HCT116 (cell line): Measurements from ENCODE around the gene ARHGEF16. TPM values are rescaled to one million over a fixed set of nuclear protein-coding genes. Genes with fewer than 3 reads are reported as not detected.

Experiments used
- ATAC-seq: fragments of 200-7000 bp; cut with Tn5 transposase; 2 replicates; pipeline ENCODE4 v1.9.1; 2020; ENCODE audit warnings: mild to moderate bottlenecking, moderate library complexity
- BruUV-seq: library from RNA; stranded (reverse); fragments of 400-500 nt; replicated peaks from 2 replicates; lab custom pipeline; 2021; lab: Mats Ljungman, UMichigan
- CTCF ChIA-PET: fragments of 300-600 bp; sonication (Branson Sonifier 250); formaldehyde crosslinking; loops from one replicate; lab custom pipeline; 2021; ENCODE audit warnings: antibody characterized with exemption; lab: Charles Lee
- POLR2A ChIA-PET: fragments of 300-600, 350-600 bp; sonication (Branson Sonifier 250); formaldehyde crosslinking; loops from one replicate; lab custom pipeline; 2021; ENCODE audit warnings: antibody characterized with exemption; lab: Charles Lee
- RAD21 ChIA-PET, 2 experiments: fragments of 300-600 bp; sonication (Branson Sonifier 250); formaldehyde crosslinking; loops; one replicate each; lab custom pipeline; 2023; ENCODE audit warnings: low total read pairs in 2 of 2; ENCODE audit not compliant: uncharacterized antibody in 2 of 2, unreplicated experiment in 2 of 2, low non-redundant PET in 1 of 2; lab: Charles Lee
- DNase-seq: peaks from one replicate; pipeline ENCODE4 v3.0.0-alpha.2; 2010; ENCODE audit warnings: low read depth, low spot score
- H2AFZ ChIP-seq: fragments of 200-600 bp; shearing (Covaris generic), sonication (generic); 2 replicates; pipeline ENCODE4 v1.6.1; 2017; ENCODE audit warnings: low read depth, mixed run types, mixed read lengths, antibody characterized with exemption, low read length; ENCODE audit not compliant: poor library complexity, severe bottlenecking
- H3K27ac ChIP-seq: 2 replicates; pipeline ENCODE4 v1.5.1; 2012; ENCODE audit warnings: low read depth, low read length
- H3K27me3 ChIP-seq: fragments of 200-600 bp; sonication (generic); 2 replicates; pipeline ENCODE4 v1.6.1; 2016; ENCODE audit warnings: mixed run types, low read length, mixed read lengths; ENCODE audit not compliant: insufficient read depth
- H3K36me3 ChIP-seq, 2 experiments: fragments of 200-500 bp in 1 of 2; fragments of 200-600 bp in 1 of 2; sonication (Bioruptor generic) in 1 of 2; sonication (generic) in 1 of 2; 2 replicates each; pipeline versions ENCODE4 v1.5.1 to v1.6.1; 2014 to 2016; ENCODE audit warnings: low read length in 2 of 2, inconsistent platforms in 1 of 2, mixed read lengths in 1 of 2, mixed run types in 1 of 2; ENCODE audit not compliant: insufficient read depth in 2 of 2, control insufficient read depth in 1 of 2
- H3K4me1 ChIP-seq, 2 experiments: fragments of 200-600 bp in 1 of 2; sonication (generic) in 1 of 2; 2 replicates each; pipeline versions ENCODE4 v1.5.1 to v1.6.1; 2012 to 2017; ENCODE audit warnings: low read length in 2 of 2, inconsistent platforms in 1 of 2, mild to moderate bottlenecking in 1 of 2, mixed read lengths in 1 of 2, mixed run types in 1 of 2, moderate library complexity in 1 of 2; ENCODE audit not compliant: insufficient read depth in 2 of 2, control insufficient read depth in 1 of 2
- H3K4me2 ChIP-seq: fragments of 200-600 bp; sonication (generic); 2 replicates; pipeline ENCODE4 v1.6.1; 2017; ENCODE audit warnings: mixed run types, low read length, mixed read lengths
- H3K4me3 ChIP-seq, 2 experiments: fragments of 200-600 bp in 1 of 2; sonication (generic) in 1 of 2; replicated peaks in 1 of 2; 2 replicates each; pipeline ENCODE4 v1.5.1; 2011 to 2016; ENCODE audit warnings: low read length in 2 of 2, control low read depth in 1 of 2, low read depth in 1 of 2, mild to moderate bottlenecking in 1 of 2, mixed read lengths in 1 of 2, mixed run types in 1 of 2
- H3K79me2 ChIP-seq: fragments of 200-600 bp; sonication (generic); 2 replicates; pipeline ENCODE4 v1.6.1; 2017; ENCODE audit warnings: mild to moderate bottlenecking, mixed run types, low read length, moderate library complexity, mixed read lengths; ENCODE audit not compliant: insufficient read depth
- H3K9ac ChIP-seq: fragments of 200-600 bp; sonication (generic); 2 replicates; pipeline ENCODE4 v1.6.1; 2016; ENCODE audit warnings: low read length, mixed read lengths
- H3K9me2 ChIP-seq: fragments of 200-600 bp; sonication (generic), shearing (Covaris generic); 2 replicates; pipeline ENCODE4 v1.6.1; 2017; ENCODE audit warnings: mixed run types, mild to moderate bottlenecking, moderate library complexity; ENCODE audit not compliant: insufficient read depth
- H3K9me3 ChIP-seq, 2 experiments: fragments of 200-500 bp in 1 of 2; fragments of 200-600 bp in 1 of 2; sonication (Bioruptor generic) in 1 of 2; sonication (generic) in 1 of 2; 2 replicates each; pipeline ENCODE4 v1.6.1; 2014 to 2017; ENCODE audit warnings: low read length in 2 of 2, mixed read lengths in 2 of 2, inconsistent platforms in 1 of 2, low read depth in 1 of 2, mild to moderate bottlenecking in 1 of 2, mixed run types in 1 of 2, moderate library complexity in 1 of 2; ENCODE audit not compliant: control insufficient read depth in 1 of 2, insufficient read depth in 1 of 2
- H4K20me1 ChIP-seq: fragments of 200-600 bp; sonication (generic), shearing (Covaris generic); 2 replicates; pipeline ENCODE4 v1.6.1; 2017; ENCODE audit warnings: mixed run types, mild to moderate bottlenecking, moderate library complexity; ENCODE audit not compliant: insufficient read depth
- CBX3 ChIP-seq: IDR thresholded peaks from 2 replicates; pipeline ENCODE4 v1.6.1; 2012; ENCODE audit warnings: low read depth
- CEBPB ChIP-seq: IDR thresholded peaks from 2 replicates; pipeline ENCODE4 v1.6.1; 2012; ENCODE audit warnings: low read depth
- ELF1 ChIP-seq: IDR thresholded peaks from 2 replicates; pipeline ENCODE4 v1.6.1; 2012; ENCODE audit warnings: low read depth, borderline replicate concordance
- EZH2phosphoT487 ChIP-seq: fragments of 200-600 bp; IDR thresholded peaks from 2 replicates; pipeline ENCODE4 v1.6.1; 2018; ENCODE audit warnings: antibody characterized with exemption, borderline replicate concordance
- FOSL1 ChIP-seq: IDR thresholded peaks from 2 replicates; pipeline ENCODE4 v1.6.1; 2012; ENCODE audit warnings: low read depth
- JUND ChIP-seq: IDR thresholded peaks from 2 replicates; pipeline ENCODE4 v1.6.1; 2012
- POLR2AphosphoS5 ChIP-seq: IDR thresholded peaks from 2 replicates; pipeline ENCODE4 v1.6.1; 2011; ENCODE audit warnings: mild to moderate bottlenecking, low read depth, low read length, moderate library complexity
- SIN3A ChIP-seq: IDR thresholded peaks from 2 replicates; pipeline ENCODE4 v1.6.1; 2012; ENCODE audit warnings: low read depth
- SP1 ChIP-seq: IDR thresholded peaks from 2 replicates; pipeline ENCODE4 v1.6.1; 2012; ENCODE audit warnings: low read depth
- SRF ChIP-seq: IDR thresholded peaks from 2 replicates; pipeline ENCODE4 v1.6.1; 2012; ENCODE audit warnings: low read depth
- TCF7L2 ChIP-seq: IDR thresholded peaks from 2 replicates; pipeline ENCODE4 v1.7.0; 2011; ENCODE audit warnings: borderline replicate concordance, inconsistent platforms; ENCODE audit not compliant: insufficient read depth, insufficient read length; ENCODE audit errors: extremely low read depth
- YY1 ChIP-seq: IDR thresholded peaks from 2 replicates; pipeline ENCODE4 v1.6.1; 2011; ENCODE audit warnings: low read length, low read depth, moderate library complexity, mild to moderate bottlenecking; ENCODE audit not compliant: insufficient replicate concordance; ENCODE audit errors: extremely low read depth
- ZFX ChIP-seq: fragments of 450-650 bp; IDR thresholded peaks from 2 replicates; pipeline ENCODE4 v1.6.1; 2017
- ZNF274 ChIP-seq: fragments of 200-500 bp; sonication (Bioruptor generic); IDR thresholded peaks from 2 replicates; pipeline ENCODE4 v1.6.1; 2014; ENCODE audit warnings: mild to moderate bottlenecking, low read depth, low read length, inconsistent platforms
- intact Hi-C: fragments of 100-400 bp; cut with micrococcal nuclease; formaldehyde crosslinking; loops from 2 replicates; pipeline ENCODE4 v1.10.0; 2022
- total RNA-seq: library from RNA; stranded (reverse); gene quantifications from one replicate; pipeline ENCODE4 v1.2.1, GENCODE V29; 2021; ENCODE audit not compliant: unreplicated experiment
- TF ChIP-seq, protein P1 (sequence below): IDR thresholded peaks from 2 replicates; pipeline ENCODE4 v1.6.1; 2012
- TF ChIP-seq, protein P2 (sequence below): IDR thresholded peaks from 2 replicates; pipeline ENCODE4 v1.6.1; 2011; ENCODE audit warnings: mild to moderate bottlenecking, low read length, moderate library complexity; ENCODE audit not compliant: insufficient replicate concordance; ENCODE audit errors: extremely low read depth
- TF ChIP-seq, protein P3 (sequence below), 3 experiments: fragments of 200-600 bp in 1 of 3; sonication (generic) in 1 of 3; IDR thresholded peaks in 2 of 3; conservative IDR thresholded peaks in 1 of 3; 2 replicates each; pipeline ENCODE4 v1.5.1; 2012 to 2017; ENCODE audit warnings: low read depth in 2 of 3, low read length in 2 of 3, antibody characterized with exemption in 1 of 3, borderline replicate concordance in 1 of 3, control low read depth in 1 of 3, mild to moderate bottlenecking in 1 of 3, mixed read lengths in 1 of 3, mixed run types in 1 of 3, moderate library complexity in 1 of 3; ENCODE audit not compliant: insufficient read depth in 1 of 3

Gene ARHGEF16
- total RNA-seq, 1 experiment from 2014 or later: 37.4 TPM

DNA sequence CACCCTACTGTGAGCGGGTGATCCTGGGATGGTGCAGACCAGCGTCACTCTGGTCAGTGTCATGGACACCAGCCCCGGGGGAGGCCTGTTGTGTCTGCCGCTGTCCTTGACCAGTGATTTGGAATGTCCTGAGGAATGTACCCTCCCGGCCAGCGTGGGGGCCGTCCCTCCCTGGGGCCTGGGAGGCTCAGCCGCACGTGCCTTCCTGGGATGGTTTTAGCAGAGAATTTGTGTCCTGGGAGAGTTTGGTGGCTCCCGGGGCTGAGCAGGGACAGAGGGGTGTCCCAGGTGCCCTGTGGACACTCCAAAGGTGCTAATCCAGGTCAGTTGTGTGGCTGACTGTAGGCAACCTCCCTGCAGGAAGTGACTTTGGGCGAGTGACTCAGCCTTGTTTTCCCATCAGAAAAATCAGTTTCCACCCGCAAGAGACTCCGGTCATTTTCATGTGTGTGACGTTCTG, 6.2 kb downstream of the ARHGEF16 start:
- TF ChIP-seq POLR2AphosphoS5 (no peak), ELF1 (no peak)
- H3K9me3 ChIP-seq: no peaks in the 10 kb centered on the region
- H3K4me2 ChIP-seq: peak overlapping the region; percentile 51
- no peaks in the 10 kb centered on the region for H3K36me3 ChIP-seq
- ATAC-seq (no peak), DNase-seq (no peak)
- ChIA-PET RAD21 (no interaction called here), CTCF (no interaction called here), POLR2A (no interaction called here)
- H2AFZ ChIP-seq: no peak overlapping the region
- H3K27me3 ChIP-seq: no peaks in the 10 kb centered on the region
- H3K4me3 ChIP-seq: no peak overlapping the region
- H3K4me1 ChIP-seq: peaks cover 16 to 26% of the 10 kb centered on the region in 2 experiments
- no TSS peak for BruUV-seq
- H3K9me2 ChIP-seq: no peaks in the 10 kb centered on the region
- peak overlapping the region; percentile 30 for H3K9ac ChIP-seq
- intact Hi-C loops: no loop called here
- no peaks in the 10 kb centered on the region for H4K20me1 ChIP-seq
- peak overlapping the region; percentile 1; the same call in 1 of the 2 replicates for H3K27ac ChIP-seq
- peaks cover 7% of the 10 kb centered on the region for H3K79me2 ChIP-seq

DNA sequence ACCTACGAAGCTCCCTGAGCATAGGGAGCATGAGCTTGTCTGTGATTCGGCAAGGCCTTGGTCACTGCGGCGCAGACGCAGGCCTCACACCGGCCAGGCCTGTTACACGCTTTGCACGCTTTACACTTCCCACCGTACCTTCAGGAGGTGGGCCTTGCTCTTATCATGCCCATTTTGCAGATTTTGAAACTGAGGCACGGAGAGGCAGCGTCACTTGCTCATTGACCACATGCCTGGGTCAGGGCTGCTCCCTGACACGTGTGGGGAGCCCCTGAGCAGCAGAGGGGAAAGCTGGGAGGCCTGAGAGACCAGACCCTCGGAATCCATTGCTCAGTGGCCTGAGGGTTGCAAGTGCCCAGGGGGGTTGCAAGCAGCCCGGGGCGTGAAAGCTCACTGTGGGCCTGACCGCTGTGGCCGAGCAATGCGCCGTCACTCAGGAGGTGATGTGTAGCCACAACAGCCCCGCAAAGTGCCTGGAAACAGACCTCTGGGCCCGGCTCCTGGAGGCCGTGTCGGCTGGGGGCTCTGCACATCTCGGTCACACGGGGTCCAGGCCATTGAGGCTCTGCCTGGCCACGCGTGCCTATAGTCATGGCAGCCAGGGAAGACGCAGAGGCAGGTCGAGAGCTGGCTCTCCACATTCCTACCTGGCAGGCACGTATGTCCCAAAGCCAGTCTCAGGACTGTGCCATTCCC, 6.9 kb downstream of the ARHGEF16 start:
- BruUV-seq: no TSS peak
- 0 out of 2 replicates have a peak overlapping the region, but pooled peaks have one; percentile 51 for H3K4me2 ChIP-seq
- ATAC-seq: no peak
- ChIA-PET POLR2A (no interaction called here), RAD21 (no interaction called here), CTCF (no interaction called here)
- H3K9ac ChIP-seq: peak overlapping the region; percentile 30; the same call in 1 of the 2 replicates
- no peaks in the 10 kb centered on the region for H3K9me2 ChIP-seq
- DNase-seq: no peak
- no peak overlapping the region for H3K4me3 ChIP-seq
- no peak overlapping the region for H3K27ac ChIP-seq
- no peaks in the 10 kb centered on the region for H3K9me3 ChIP-seq
- H3K4me1 ChIP-seq: peaks cover 14 to 23% of the 10 kb centered on the region in 2 experiments
- no peak overlapping the region for H2AFZ ChIP-seq
- no peaks in the 10 kb centered on the region for H3K27me3 ChIP-seq
- no peaks in the 10 kb centered on the region for H3K36me3 ChIP-seq
- no peaks in the 10 kb centered on the region for H4K20me1 ChIP-seq
- H3K79me2 ChIP-seq: peaks cover under 1% of the 10 kb centered on the region; the same call in 1 of the 2 replicates
- intact Hi-C loops: no loop called here
- TF ChIP-seq YY1: no peak
- TF ChIP-seq SIN3A: no peak
- TF ChIP-seq CBX3: no peak
- TF ChIP-seq, protein P1, sequence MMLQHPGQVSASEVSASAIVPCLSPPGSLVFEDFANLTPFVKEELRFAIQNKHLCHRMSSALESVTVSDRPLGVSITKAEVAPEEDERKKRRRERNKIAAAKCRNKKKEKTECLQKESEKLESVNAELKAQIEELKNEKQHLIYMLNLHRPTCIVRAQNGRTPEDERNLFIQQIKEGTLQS: no peak
- TF ChIP-seq, protein P2, sequence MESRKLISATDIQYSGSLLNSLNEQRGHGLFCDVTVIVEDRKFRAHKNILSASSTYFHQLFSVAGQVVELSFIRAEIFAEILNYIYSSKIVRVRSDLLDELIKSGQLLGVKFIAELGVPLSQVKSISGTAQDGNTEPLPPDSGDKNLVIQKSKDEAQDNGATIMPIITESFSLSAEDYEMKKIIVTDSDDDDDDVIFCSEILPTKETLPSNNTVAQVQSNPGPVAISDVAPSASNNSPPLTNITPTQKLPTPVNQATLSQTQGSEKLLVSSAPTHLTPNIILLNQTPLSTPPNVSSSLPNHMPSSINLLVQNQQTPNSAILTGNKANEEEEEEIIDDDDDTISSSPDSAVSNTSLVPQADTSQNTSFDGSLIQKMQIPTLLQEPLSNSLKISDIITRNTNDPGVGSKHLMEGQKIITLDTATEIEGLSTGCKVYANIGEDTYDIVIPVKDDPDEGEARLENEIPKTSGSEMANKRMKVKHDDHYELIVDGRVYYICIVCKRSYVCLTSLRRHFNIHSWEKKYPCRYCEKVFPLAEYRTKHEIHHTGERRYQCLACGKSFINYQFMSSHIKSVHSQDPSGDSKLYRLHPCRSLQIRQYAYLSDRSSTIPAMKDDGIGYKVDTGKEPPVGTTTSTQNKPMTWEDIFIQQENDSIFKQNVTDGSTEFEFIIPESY: no peak
- TF ChIP-seq JUND: no peak
- no peak for TF ChIP-seq SP1
- TF ChIP-seq, protein P3, sequence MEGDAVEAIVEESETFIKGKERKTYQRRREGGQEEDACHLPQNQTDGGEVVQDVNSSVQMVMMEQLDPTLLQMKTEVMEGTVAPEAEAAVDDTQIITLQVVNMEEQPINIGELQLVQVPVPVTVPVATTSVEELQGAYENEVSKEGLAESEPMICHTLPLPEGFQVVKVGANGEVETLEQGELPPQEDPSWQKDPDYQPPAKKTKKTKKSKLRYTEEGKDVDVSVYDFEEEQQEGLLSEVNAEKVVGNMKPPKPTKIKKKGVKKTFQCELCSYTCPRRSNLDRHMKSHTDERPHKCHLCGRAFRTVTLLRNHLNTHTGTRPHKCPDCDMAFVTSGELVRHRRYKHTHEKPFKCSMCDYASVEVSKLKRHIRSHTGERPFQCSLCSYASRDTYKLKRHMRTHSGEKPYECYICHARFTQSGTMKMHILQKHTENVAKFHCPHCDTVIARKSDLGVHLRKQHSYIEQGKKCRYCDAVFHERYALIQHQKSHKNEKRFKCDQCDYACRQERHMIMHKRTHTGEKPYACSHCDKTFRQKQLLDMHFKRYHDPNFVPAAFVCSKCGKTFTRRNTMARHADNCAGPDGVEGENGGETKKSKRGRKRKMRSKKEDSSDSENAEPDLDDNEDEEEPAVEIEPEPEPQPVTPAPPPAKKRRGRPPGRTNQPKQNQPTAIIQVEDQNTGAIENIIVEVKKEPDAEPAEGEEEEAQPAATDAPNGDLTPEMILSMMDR (IDR thresholded peaks at IDR 0.05 in 2 of 3, conservative IDR thresholded peaks at IDR 0.05 in 1 of 3; ENCODE audit: borderline replicate concordance in 1 of 3, insufficient read depth in 1 of 3, low read depth in 2 of 3, low read length in 2 of 3): no peak
- TF ChIP-seq FOSL1: no peak
- TF ChIP-seq TCF7L2: no peak
- TF ChIP-seq EZH2phosphoT487: no peak
- TF ChIP-seq CEBPB: no peak
- no peak for TF ChIP-seq ZNF274
- TF ChIP-seq ZFX: no peak
- no peak for TF ChIP-seq SRF
